ENCODE measurements around the gene SHISA2. TPM values are rescaled to one million over a fixed set of nuclear protein-coding genes. Genes with fewer than 3 reads are reported as not detected.

The SHISA2 gene
- total RNA-seq, 1 experiment from 2014 or later, result 1.2 TPM

GRCh38 chr13:26022538-26023292, 29.1 kb downstream of the SHISA2 start:
- Mint-ChIP-seq H3K4me3 (ENCODE audit: unreplicated experiment) (no peak overlapping the region), H3K36me3 (ENCODE audit: insufficient read depth, unreplicated experiment) (no peaks in the 10 kb centered on the region), H3K4me1 (ENCODE audit: insufficient read depth, unreplicated experiment) (peaks cover 53% of the 10 kb centered on the region), H3K27me3 (ENCODE audit: insufficient read depth, unreplicated experiment) (no peaks in the 10 kb centered on the region), H3K27ac (ENCODE audit: low read depth, unreplicated experiment) (peak overlapping the region; percentile 37), H3K9me3 (ENCODE audit: unreplicated experiment) (no peaks in the 10 kb centered on the region)
- intact Hi-C loops (cut with micrococcal nuclease), result no loop called here
- ChIA-PET CTCF (interaction anchor here (0.6 to 0.9 kb wide), 4 partner anchors 35 to 354 kb away, joined by 3 read pairs; no protein-coding TSS in a partner anchor), POLR2A (interaction anchor here (0.7 to 1.7 kb wide), 11 partner anchors 17 to 1248 kb away, joined by 3 to 5 read pairs (median 3); partner anchors contain the start of gene RASL11A)
- BruUV-seq (replicated peaks), result no TSS peak
- TF ChIP-seq CTCF (IDR thresholded peaks at IDR 0.05; ENCODE audit: unreplicated experiment), result no peak
- DNase-seq (ENCODE audit: unreplicated experiment), result peak; percentile 92

GRCh38 chr13:26021956-26022355, 29.9 kb downstream of the SHISA2 start:
- no peaks in the 10 kb centered on the region for H3K36me3 Mint-ChIP-seq (ENCODE audit: insufficient read depth, unreplicated experiment)
- H3K27ac Mint-ChIP-seq (ENCODE audit: low read depth, unreplicated experiment), result peak overlapping the region; percentile 37
- H3K27me3 Mint-ChIP-seq (ENCODE audit: insufficient read depth, unreplicated experiment), result no peaks in the 10 kb centered on the region
- no peak for TF ChIP-seq CTCF (IDR thresholded peaks at IDR 0.05; ENCODE audit: unreplicated experiment)
- intact Hi-C loops (cut with micrococcal nuclease), result no loop called here
- H3K9me3 Mint-ChIP-seq (ENCODE audit: unreplicated experiment), result no peaks in the 10 kb centered on the region
- no TSS peak for BruUV-seq (replicated peaks)
- H3K4me3 Mint-ChIP-seq (ENCODE audit: unreplicated experiment), result no peak overlapping the region
- peaks cover 54% of the 10 kb centered on the region for H3K4me1 Mint-ChIP-seq (ENCODE audit: insufficient read depth, unreplicated experiment)
- ChIA-PET CTCF (interaction anchor here (0.8 to 0.9 kb wide), 2 partner anchors 36 to 40 kb away, joined by 3 read pairs; no protein-coding TSS in a partner anchor), POLR2A (interaction anchor here (0.7 to 1.3 kb wide), 9 partner anchors 48 to 447 kb away, joined by 3 to 5 read pairs (median 4); no protein-coding TSS in a partner anchor)
- DNase-seq (ENCODE audit: unreplicated experiment), result no peak

GRCh38 chr13:26021516-26021915, 30.3 kb downstream of the SHISA2 start:
- TF ChIP-seq CTCF (IDR thresholded peaks at IDR 0.05; ENCODE audit: unreplicated experiment), result no peak
- no TSS peak for BruUV-seq (replicated peaks)
- ChIA-PET CTCF (no interaction called here), POLR2A (interaction anchor here (0.9 to 1.3 kb wide), 7 partner anchors 73 to 447 kb away, joined by 3 to 5 read pairs (median 4); no protein-coding TSS in a partner anchor)
- Mint-ChIP-seq H3K27me3 (ENCODE audit: insufficient read depth, unreplicated experiment) (no peaks in the 10 kb centered on the region), H3K9me3 (ENCODE audit: unreplicated experiment) (no peaks in the 10 kb centered on the region), H3K27ac (ENCODE audit: low read depth, unreplicated experiment) (peak overlapping the region; percentile 37), H3K4me1 (ENCODE audit: insufficient read depth, unreplicated experiment) (peaks cover 54% of the 10 kb centered on the region), H3K4me3 (ENCODE audit: unreplicated experiment) (no peak overlapping the region), H3K36me3 (ENCODE audit: insufficient read depth, unreplicated experiment) (no peaks in the 10 kb centered on the region)
- DNase-seq (ENCODE audit: unreplicated experiment), result peak; percentile 71
- intact Hi-C loops (cut with micrococcal nuclease), result no loop called here

- ChIA-PET CTCF (no interaction called here), POLR2A (interaction anchor here (0.9 kb wide), 1 partner anchor 73 kb away, joined by 4 read pairs; no protein-coding TSS in a partner anchor)
- no peak overlapping the region for H3K4me3 Mint-ChIP-seq (ENCODE audit: unreplicated experiment)
- intact Hi-C loops (cut with micrococcal nuclease), result no loop called here
- DNase-seq (ENCODE audit: unreplicated experiment), result no peak
- peak overlapping the region; percentile 3 for H3K27ac Mint-ChIP-seq (ENCODE audit: low read depth, unreplicated experiment)
- TF ChIP-seq CTCF (IDR thresholded peaks at IDR 0.05; ENCODE audit: unreplicated experiment), result no peak
- BruUV-seq (replicated peaks), result no TSS peak
- H3K4me1 Mint-ChIP-seq (ENCODE audit: insufficient read depth, unreplicated experiment), result peaks cover 54% of the 10 kb centered on the region
- H3K36me3 Mint-ChIP-seq (ENCODE audit: insufficient read depth, unreplicated experiment), result no peaks in the 10 kb centered on the region
- no peaks in the 10 kb centered on the region for H3K9me3 Mint-ChIP-seq (ENCODE audit: unreplicated experiment)
- no peaks in the 10 kb centered on the region for H3K27me3 Mint-ChIP-seq (ENCODE audit: insufficient read depth, unreplicated experiment)
Measured at GRCh38 chr13:26020891-26021290, 30.9 kb downstream of the SHISA2 start.

All from MCF 10A (cell line).